GM23248 (cell line): ENCODE results near the gene SH3BP5L. TPM values are rescaled to one million over a fixed set of nuclear protein-coding genes. Genes with fewer than 3 reads are reported as not detected.
A peak's percentile ranks its signal among the peaks of the same experiment; 100 is the strongest.

Source experiments
- DNase-seq: peaks from one replicate; pipeline ENCODE4 v3.0.0-alpha.2; 2015
- H2AFZ ChIP-seq: fragments of 200-600 bp; sonication (generic); 2 replicates; pipeline ENCODE4 v1.6.1; 2016; ENCODE audit warnings: antibody characterized with exemption
- H3F3A ChIP-seq: fragments of 200-600 bp; sonication (generic); 2 replicates; pipeline ENCODE4 v1.6.1; 2016; ENCODE audit warnings: mild to moderate bottlenecking, antibody characterized with exemption, mixed run types; ENCODE audit not compliant: insufficient read depth
- H3K27ac ChIP-seq: fragments of 200-600 bp; sonication (generic); 2 replicates; pipeline ENCODE4 v1.5.1; 2016; ENCODE audit warnings: mild to moderate bottlenecking
- H3K27me3 ChIP-seq: fragments of 200-600 bp; sonication (generic); replicated peaks from 2 replicates; pipeline ENCODE4 v1.6.1; 2016; ENCODE audit warnings: mild to moderate bottlenecking; ENCODE audit not compliant: insufficient read depth
- H3K36me3 ChIP-seq: fragments of 200-600 bp; sonication (generic); 2 replicates; pipeline ENCODE4 v1.6.1; 2016; ENCODE audit warnings: low read depth, mild to moderate bottlenecking
- H3K4me1 ChIP-seq: fragments of 200-600 bp; sonication (generic); 2 replicates; pipeline ENCODE4 v1.6.1; 2016; ENCODE audit warnings: mild to moderate bottlenecking; ENCODE audit not compliant: insufficient read depth
- H3K4me2 ChIP-seq: fragments of 200-600 bp; sonication (generic); one replicate; pipeline ENCODE4 v1.6.1; 2016; ENCODE audit warnings: mild to moderate bottlenecking; ENCODE audit not compliant: unreplicated experiment
- H3K4me3 ChIP-seq: fragments of 200-600 bp; sonication (generic); 2 replicates; pipeline ENCODE4 v1.5.1; 2016; ENCODE audit warnings: mild to moderate bottlenecking
- H3K79me2 ChIP-seq: fragments of 200-600 bp; sonication (generic); 2 replicates; pipeline ENCODE4 v1.6.1; 2016; ENCODE audit warnings: mild to moderate bottlenecking; ENCODE audit not compliant: insufficient read depth
- H3K9ac ChIP-seq: fragments of 200-600 bp; sonication (generic); 2 replicates; pipeline ENCODE4 v1.6.1; 2016; ENCODE audit warnings: mild to moderate bottlenecking
- H3K9me2 ChIP-seq: fragments of 200-600 bp; sonication (generic); 2 replicates; pipeline ENCODE4 v1.6.1; 2016; ENCODE audit warnings: mixed run types, mild to moderate bottlenecking, moderate library complexity; ENCODE audit not compliant: insufficient read depth
- H3K9me3 ChIP-seq: fragments of 200-600 bp; sonication (generic); one replicate; pipeline ENCODE4 v1.6.1; 2017; ENCODE audit warnings: low read depth
- H4K20me1 ChIP-seq: fragments of 200-600 bp; sonication (generic); 2 replicates; pipeline ENCODE4 v1.6.0; 2016; ENCODE audit not compliant: insufficient read depth
- EZH2 ChIP-seq: fragments of 200-600 bp; sonication (generic); IDR thresholded peaks from 2 replicates; pipeline ENCODE4 v1.6.1; 2018; ENCODE audit warnings: antibody characterized with exemption, mild to moderate bottlenecking; ENCODE audit not compliant: insufficient read depth, poor library complexity, severe bottlenecking
- EZH2phosphoT487 ChIP-seq: fragments of 200-600 bp; sonication (generic); IDR thresholded peaks from 2 replicates; pipeline ENCODE4 v1.6.1; 2018; ENCODE audit warnings: antibody characterized with exemption, moderate library complexity, mild to moderate bottlenecking, low read depth; ENCODE audit not compliant: insufficient read depth
- WGBS, 2 experiments: methylation state at CpG; one replicate each; pipeline ENCODE4 v1.1.6; 2015 to 2017; ENCODE audit warnings: low lambda C conversion rate in 2 of 2, low coverage in 1 of 2; ENCODE audit errors: missing lambda C conversion rate in 2 of 2; 5-methylcytosine and 5-hydroxymethylcytosine counted together
- in situ Hi-C: fragments of 300-500 bp; cut with MboI; formaldehyde crosslinking; loops from 2 replicates; pipeline ENCODE4 v1.15.0; 2020
- polyA plus RNA-seq: library from polyadenylated mRNA; unstranded; fragments of >200 nt; fragmentation: Nextera tagmentation; extraction: Ambion mirVana; gene quantifications from 2 replicates; pipeline ENCODE4 v1.2.1, GENCODE V29; 2016
- total RNA-seq: library from RNA; depleted of rRNA; stranded (reverse); fragments of >200 nt; shearing (Covaris generic); gene quantifications from 2 replicates; pipeline ENCODE4 v1.2.3, GENCODE V29; 2014

Gene SH3BP5L
- total and polyA plus RNA-seq, 2 experiments from 2014 or later, result 5.3 to 64.4 TPM

- Histone ChIP-seq H3K9ac (no peak overlapping the region), H3K9me3 (no peaks in the 10 kb centered on the region), H3K9me2 (no peaks in the 10 kb centered on the region), H3K4me2 (no peak overlapping the region), H3K27ac (no peak overlapping the region), H2AFZ (no peak overlapping the region), H3F3A (peaks cover 17% of the 10 kb centered on the region), H3K79me2 (peaks cover 42% of the 10 kb centered on the region), H3K4me1 (peaks cover 7% of the 10 kb centered on the region; the same call in 1 of the 2 replicates), H3K36me3 (peaks cover 46% of the 10 kb centered on the region), H3K4me3 (no peak overlapping the region), H3K27me3 (no peaks in the 10 kb centered on the region), H4K20me1 (no peaks in the 10 kb centered on the region)
- no peak for DNase-seq
- 88 to 91% methylated on average over 48 to 51 of the region's 57 CpGs for WGBS, 2 experiments
- TF ChIP-seq EZH2 (no peak), EZH2phosphoT487 (no peak)
- in situ Hi-C loops, result no loop called here
Measured at GRCh38 chr1:248811514-248812490, 13.9 kb downstream of the SH3BP5L start.

- Histone ChIP-seq H3K36me3 (peaks cover 43% of the 10 kb centered on the region), H3K4me1 (peaks cover 7% of the 10 kb centered on the region; the same call in 1 of the 2 replicates), H3F3A (peaks cover 18% of the 10 kb centered on the region), H3K9ac (no peak overlapping the region), H4K20me1 (no peaks in the 10 kb centered on the region), H3K4me2 (no peak overlapping the region), H2AFZ (no peak overlapping the region), H3K9me3 (no peaks in the 10 kb centered on the region), H3K27ac (no peak overlapping the region), H3K27me3 (no peaks in the 10 kb centered on the region), H3K4me3 (no peak overlapping the region), H3K79me2 (peaks cover 33% of the 10 kb centered on the region), H3K9me2 (no peaks in the 10 kb centered on the region)
- no peak for TF ChIP-seq EZH2
- no peak for TF ChIP-seq EZH2phosphoT487
- in situ Hi-C loops, result no loop called here
- DNase-seq, result peak; percentile 42
- WGBS, 2 experiments, result 63 to 71% methylated on average over 10 to 12 of the region's 12 CpGs
Measured at GRCh38 chr1:248810727-248811513, 14.8 kb downstream of the SH3BP5L start.

GRCh38 chr1:248810000-248810726, 15.6 kb downstream of the SH3BP5L start:
- H3K79me2 ChIP-seq, result peaks cover 25% of the 10 kb centered on the region; the same call in 1 of the 2 replicates
- 87 to 92% methylated on average over 10 of the region's 10 CpGs for WGBS, 2 experiments
- no peak overlapping the region for H2AFZ ChIP-seq
- H3K4me3 ChIP-seq, result no peak overlapping the region
- H3K36me3 ChIP-seq, result peaks cover 36% of the 10 kb centered on the region
- no peak overlapping the region for H3K27ac ChIP-seq
- H3K4me2 ChIP-seq, result no peak overlapping the region
- peaks cover 7% of the 10 kb centered on the region; the same call in 1 of the 2 replicates for H3K4me1 ChIP-seq
- no peak for TF ChIP-seq EZH2
- TF ChIP-seq EZH2phosphoT487, result no peak
- H3K9ac ChIP-seq, result no peak overlapping the region
- in situ Hi-C loops, result no loop called here
- no peaks in the 10 kb centered on the region for H3K27me3 ChIP-seq
- no peak for DNase-seq
- H3K9me2 ChIP-seq, result no peaks in the 10 kb centered on the region
- peaks cover 13% of the 10 kb centered on the region for H3F3A ChIP-seq
- H4K20me1 ChIP-seq, result no peaks in the 10 kb centered on the region
- no peaks in the 10 kb centered on the region for H3K9me3 ChIP-seq

- peaks cover 14% of the 10 kb centered on the region; the same call in 1 of the 2 replicates for H3K79me2 ChIP-seq
- no peak overlapping the region for H3K4me2 ChIP-seq
- peaks cover 23% of the 10 kb centered on the region for H3K36me3 ChIP-seq
- H3K9ac ChIP-seq, result no peak overlapping the region
- H4K20me1 ChIP-seq, result no peaks in the 10 kb centered on the region
- in situ Hi-C loops, result no loop called here
- H3F3A ChIP-seq, result peaks cover 13% of the 10 kb centered on the region
- WGBS, 2 experiments, result 78 to 79% methylated on average over 9 of the region's 9 CpGs
- H3K27ac ChIP-seq, result no peak overlapping the region
- no peak for DNase-seq
- no peaks in the 10 kb centered on the region for H3K9me2 ChIP-seq
- H3K27me3 ChIP-seq, result no peaks in the 10 kb centered on the region
- no peak for TF ChIP-seq EZH2phosphoT487
- no peak for TF ChIP-seq EZH2
- H3K4me1 ChIP-seq, result peaks cover 7% of the 10 kb centered on the region; the same call in 1 of the 2 replicates
- no peaks in the 10 kb centered on the region for H3K9me3 ChIP-seq
- H3K4me3 ChIP-seq, result no peak overlapping the region
- no peak overlapping the region for H2AFZ ChIP-seq
Measured at GRCh38 chr1:248808876-248809275, 16.8 kb downstream of the SH3BP5L start.
